Common myeloid progenitor, CD34-positive (primary cell): Measurements from ENCODE around the gene STYXL1.
A peak's percentile ranks its signal among the peaks of the same experiment; 100 is the strongest.

ENCODE experiments used
- CTCF ChIA-PET: fragments of 350-600 bp; sonication (Branson Sonifier 250); formaldehyde crosslinking; loops from one replicate; lab custom pipeline; 2021; ENCODE audit warnings: antibody characterized with exemption; lab: Charles Lee
- POLR2A ChIA-PET: fragments of 350-600 bp; sonication (Branson Sonifier 250); formaldehyde crosslinking; loops from one replicate; lab custom pipeline; 2021; ENCODE audit warnings: antibody characterized with exemption; lab: Charles Lee
- DNase-seq, 3 donors: peaks; one replicate each; pipeline versions ENCODE4 v3.0.0 to v3.0.0-alpha.2; 2013
- H3K27ac ChIP-seq, 2 experiments: 1 replicate in 1 of 2; 2 replicates in 1 of 2; pipeline ENCODE4 v1.7.0; 2013; ENCODE audit warnings: inconsistent platforms in 2 of 2, low read length in 2 of 2, mild to moderate bottlenecking in 2 of 2, low read depth in 1 of 2, moderate library complexity in 1 of 2; ENCODE audit not compliant: severe bottlenecking in 2 of 2, insufficient read depth in 1 of 2, poor library complexity in 1 of 2
- H3K27me3 ChIP-seq, 5 experiments: replicated peaks in 2 of 5; 1 replicate in 3 of 5; 2 replicates in 2 of 5; pipeline versions ENCODE4 v1.6.1 to v1.7.0; 2013; ENCODE audit warnings: low read length in 4 of 5, mild to moderate bottlenecking in 2 of 5, moderate library complexity in 2 of 5, inconsistent platforms in 1 of 5; ENCODE audit not compliant: insufficient read depth in 5 of 5, control insufficient read depth in 4 of 5
- H3K36me3 ChIP-seq, 4 experiments: 1 replicate in 2 of 4; 2 replicates in 2 of 4; pipeline versions ENCODE4 v1.6.1 to v1.7.0; 2013; ENCODE audit warnings: low read length in 3 of 4, control low read depth in 1 of 4, mild to moderate bottlenecking in 1 of 4; ENCODE audit not compliant: control insufficient read depth in 4 of 4, insufficient read depth in 4 of 4
- H3K4me1 ChIP-seq, 4 experiments: 1 replicate in 3 of 4; 2 replicates in 1 of 4; pipeline versions ENCODE4 v1.6.1 to v1.7.1; 2013; ENCODE audit warnings: low read length in 3 of 4, mild to moderate bottlenecking in 3 of 4, control low read depth in 1 of 4, inconsistent platforms in 1 of 4, moderate library complexity in 1 of 4; ENCODE audit not compliant: control insufficient read depth in 4 of 4, insufficient read depth in 4 of 4; ENCODE audit errors: control extremely low read depth in 1 of 4
- H3K4me3 ChIP-seq, 7 experiments: 1 replicate in 4 of 7; 2 replicates in 3 of 7; pipeline versions ENCODE4 v1.5.1 to v1.7.0; 2013; ENCODE audit warnings: mild to moderate bottlenecking in 7 of 7, low read length in 6 of 7, moderate library complexity in 6 of 7, inconsistent platforms in 2 of 7, low read depth in 2 of 7, control low read depth in 1 of 7; ENCODE audit not compliant: insufficient read depth in 4 of 7, control insufficient read depth in 1 of 7; ENCODE audit errors: extremely low read depth in 1 of 7
- H3K9me3 ChIP-seq, 5 experiments: 1 replicate in 4 of 5; 2 replicates in 1 of 5; pipeline versions ENCODE4 v1.6.1 to v1.7.1; 2013; ENCODE audit warnings: low read length in 4 of 5, mild to moderate bottlenecking in 2 of 5, inconsistent platforms in 1 of 5, low read depth in 1 of 5, moderate library complexity in 1 of 5; ENCODE audit not compliant: control insufficient read depth in 4 of 5, insufficient read depth in 2 of 5; ENCODE audit errors: control extremely low read depth in 1 of 5
- WGBS: methylation state at CpG from one replicate; pipeline ENCODE4 v1.1.5; 2013; ENCODE audit not compliant: insufficient coverage; 5-methylcytosine and 5-hydroxymethylcytosine counted together

Gene STYXL1

GRCh38 chr7:75953931-75954330 is 93.9 kb downstream of the STYXL1 start:
- Histone ChIP-seq H3K4me1 (peaks cover 0 to 5% (median under 1%) of the 10 kb centered on the region in 4 experiments), H3K27me3 (no peaks in the 10 kb centered on the region), H3K27ac (no peak overlapping the region), H3K9me3 (no peaks in the 10 kb centered on the region), H3K36me3 (peaks cover 3 to 29% (median 9%) of the 10 kb centered on the region in 4 experiments), H3K4me3 (no peak overlapping the region)
- no peak for DNase-seq
- ChIA-PET POLR2A (no interaction called here), CTCF (interaction anchor here (1.1 kb wide), 1 partner anchor 16 kb away, joined by 3 read pairs; no protein-coding TSS in a partner anchor)
- WGBS = 95% methylated on average over 8 of the region's 11 CpGs

- CTCF ChIA-PET = interaction anchor here (1.1 kb wide), 1 partner anchor 16 kb away, joined by 3 read pairs; no protein-coding TSS in a partner anchor
- Histone ChIP-seq H3K4me3 (no peak overlapping the region), H3K4me1 (peaks cover 0 to 5% (median under 1%) of the 10 kb centered on the region in 4 experiments), H3K27me3 (no peaks in the 10 kb centered on the region), H3K9me3 (no peaks in the 10 kb centered on the region), H3K36me3 (peaks cover under 1 to 28% (median 9%) of the 10 kb centered on the region in 4 experiments), H3K27ac (no peak overlapping the region)
- POLR2A ChIA-PET = no interaction called here
- DNase-seq = no peak
- 95% methylated on average over 7 of the region's 7 CpGs for WGBS
Measured at GRCh38 chr7:75953431-75953830, 94.4 kb downstream of the STYXL1 start.

GRCh38 chr7:75951506-75951905 is 96.3 kb downstream of the STYXL1 start:
- Histone ChIP-seq H3K4me1 (peaks cover 0 to 5% (median under 1%) of the 10 kb centered on the region in 4 experiments), H3K36me3 (peaks cover 0 to 16% (median 6%) of the 10 kb centered on the region in 4 experiments), H3K4me3 (no peak overlapping the region), H3K9me3 (no peaks in the 10 kb centered on the region), H3K27me3 (no peaks in the 10 kb centered on the region), H3K27ac (no peak overlapping the region)
- peak; percentile 12 to 46 (median 42) for DNase-seq
- 52% methylated on average over 3 of the region's 5 CpGs for WGBS
- ChIA-PET CTCF (interaction anchor here (0.5 to 2.0 kb wide), 2 partner anchors 12 to 253 kb away, joined by 3 to 4 read pairs; no protein-coding TSS in a partner anchor), POLR2A (interaction anchor here (1.0 kb wide), 1 partner anchor 36 kb away, joined by 3 read pairs; no protein-coding TSS in a partner anchor)

GRCh38 chr7:75950111-75950681 is 97.6 kb downstream of the STYXL1 start:
- ChIA-PET CTCF (interaction anchor here (1.0 to 2.0 kb wide), 2 partner anchors 13 to 17 kb away, joined by 3 to 4 read pairs; no protein-coding TSS in a partner anchor), POLR2A (interaction anchor here (0.6 kb wide), 1 partner anchor 32 kb away, joined by 3 read pairs; no protein-coding TSS in a partner anchor)
- Histone ChIP-seq H3K27me3 (no peaks in the 10 kb centered on the region), H3K4me1 (peaks cover 0 to 8% (median 2%) of the 10 kb centered on the region in 4 experiments), H3K9me3 (no peaks in the 10 kb centered on the region), H3K27ac (no peak overlapping the region), H3K4me3 (no peak overlapping the region), H3K36me3 (peaks cover 0 to 8% (median 2%) of the 10 kb centered on the region in 4 experiments)
- 97% methylated on average over 13 of the region's 15 CpGs for WGBS
- no peak for DNase-seq

GRCh38 chr7:75948179-75948578 is 99.6 kb downstream of the STYXL1 start:
- CTCF ChIA-PET = interaction anchor here (0.8 to 1.3 kb wide), 3 partner anchors 9 to 111 kb away, joined by 3 to 4 read pairs (median 3); no protein-coding TSS in a partner anchor
- Histone ChIP-seq H3K36me3 (no peaks in the 10 kb centered on the region), H3K4me1 (peaks cover 0 to 3% (median 2%) of the 10 kb centered on the region in 4 experiments), H3K27ac (no peak overlapping the region), H3K9me3 (no peaks in the 10 kb centered on the region), H3K27me3 (no peaks in the 10 kb centered on the region), H3K4me3 (no peak overlapping the region)
- POLR2A ChIA-PET = no interaction called here
- no peak for DNase-seq
- 95% methylated on average over 9 of the region's 9 CpGs for WGBS
